Trophoblast cell (in vitro differentiated cells and primary cell): Measurements from ENCODE around the gene LIPE.

Source experiments
- DNase-seq, 2 donors: peaks; one replicate each; pipeline ENCODE4 v3.0.0-alpha.2; 2016
- H2AFZ ChIP-seq: 2 replicates; pipeline ENCODE4 v1.6.1; 2013; ENCODE audit warnings: low read length, moderate library complexity, mild to moderate bottlenecking; ENCODE audit not compliant: insufficient read depth, poor library complexity
- H2AK5ac ChIP-seq: 2 replicates; pipeline ENCODE4 v1.6.1; 2013; ENCODE audit warnings: mild to moderate bottlenecking, low read length
- H2BK120ac ChIP-seq: 2 replicates; pipeline ENCODE4 v1.6.1; 2013; ENCODE audit warnings: low read length, mild to moderate bottlenecking, moderate library complexity; ENCODE audit not compliant: insufficient read depth, poor library complexity
- H2BK12ac ChIP-seq: 2 replicates; pipeline ENCODE4 v1.6.1; 2013; ENCODE audit warnings: mild to moderate bottlenecking, low read length, moderate library complexity
- H2BK5ac ChIP-seq: 2 replicates; pipeline ENCODE4 v1.6.1; 2013; ENCODE audit warnings: low read length, low read depth, moderate library complexity, mild to moderate bottlenecking; ENCODE audit not compliant: poor library complexity
- H3K14ac ChIP-seq: 2 replicates; pipeline ENCODE4 v1.6.1; 2013; ENCODE audit warnings: mild to moderate bottlenecking, low read length
- H3K18ac ChIP-seq: 2 replicates; pipeline ENCODE4 v1.6.1; 2013; ENCODE audit warnings: mild to moderate bottlenecking, low read length
- H3K23ac ChIP-seq: 2 replicates; pipeline ENCODE4 v1.6.1; 2013; ENCODE audit warnings: low read length
- H3K27ac ChIP-seq: 2 replicates; pipeline ENCODE4 v1.5.1; 2013; ENCODE audit warnings: low read depth, mild to moderate bottlenecking, inconsistent platforms, low read length, moderate library complexity
- H3K27me3 ChIP-seq: 2 replicates; pipeline ENCODE4 v1.6.1; 2013; ENCODE audit warnings: inconsistent platforms, mild to moderate bottlenecking, low read length, moderate library complexity; ENCODE audit not compliant: insufficient read depth
- H3K36me3 ChIP-seq, 2 experiments: 1 replicate in 1 of 2; 2 replicates in 1 of 2; pipeline ENCODE4 v1.6.1; 2013; ENCODE audit warnings: low read length in 2 of 2, mild to moderate bottlenecking in 2 of 2, moderate library complexity in 1 of 2; ENCODE audit not compliant: insufficient read depth in 2 of 2, control insufficient read depth in 1 of 2
- H3K4ac ChIP-seq: 2 replicates; pipeline ENCODE4 v1.6.1; 2013; ENCODE audit warnings: low read depth, mild to moderate bottlenecking, low read length, moderate library complexity
- H3K4me1 ChIP-seq, 2 experiments: 1 replicate in 1 of 2; 2 replicates in 1 of 2; pipeline ENCODE4 v1.6.1; 2013; ENCODE audit warnings: low read length in 2 of 2, mild to moderate bottlenecking in 2 of 2, moderate library complexity in 1 of 2; ENCODE audit not compliant: insufficient read depth in 2 of 2, control insufficient read depth in 1 of 2
- H3K4me2 ChIP-seq: 2 replicates; pipeline ENCODE4 v1.6.1; 2013; ENCODE audit warnings: inconsistent platforms, mild to moderate bottlenecking, low read length, moderate library complexity
- H3K4me3 ChIP-seq: 2 replicates; pipeline ENCODE4 v1.5.1; 2013; ENCODE audit warnings: mild to moderate bottlenecking, low read depth, low read length, inconsistent platforms
- H3K79me1 ChIP-seq: one replicate; pipeline ENCODE4 v1.6.1; 2013; ENCODE audit warnings: low read length
- H3K79me2 ChIP-seq: 2 replicates; pipeline ENCODE4 v1.6.1; 2013; ENCODE audit warnings: low read length, mild to moderate bottlenecking; ENCODE audit not compliant: control insufficient read depth, insufficient read depth, poor library complexity
- H3K9ac ChIP-seq: 2 replicates; pipeline ENCODE4 v1.6.1; 2013; ENCODE audit warnings: mild to moderate bottlenecking, low read length
- H3K9me3 ChIP-seq: 2 replicates; pipeline ENCODE4 v1.6.1; 2013; ENCODE audit warnings: low read depth, mild to moderate bottlenecking, control low read depth, inconsistent platforms, low read length; ENCODE audit not compliant: insufficient read depth
- H4K12ac ChIP-seq: 2 replicates; pipeline ENCODE4 v1.6.1; 2013; ENCODE audit warnings: low read depth, mild to moderate bottlenecking, low read length, moderate library complexity
- H4K8ac ChIP-seq: 2 replicates; pipeline ENCODE4 v1.6.1; 2013; ENCODE audit warnings: low read depth, mild to moderate bottlenecking, low read length, moderate library complexity
- H4K91ac ChIP-seq: one replicate; pipeline ENCODE4 v1.6.1; 2013; ENCODE audit warnings: low read depth, mild to moderate bottlenecking, low read length, moderate library complexity
- WGBS: extraction: QIAGEN DNeasy Blood & Tissue Kit; methylation state at CpG from one replicate; pipeline ENCODE4 v1.1.7; 2013; ENCODE audit warnings: missing lambda C conversion rate; ENCODE audit not compliant: insufficient read length, insufficient coverage; ENCODE audit errors: extremely low coverage; 5-methylcytosine and 5-hydroxymethylcytosine counted together

Gene LIPE

GRCh38 chr19:42396381-42397262 lies 30.6 kb downstream of the LIPE start:
- Histone ChIP-seq H2AFZ (peak overlapping the region; percentile 71), H3K14ac (peak overlapping the region; percentile 81), H3K4me3 (peak overlapping the region; percentile 71), H3K27me3 (no peaks in the 10 kb centered on the region), H3K27ac (peak overlapping the region; percentile 39), H3K9ac (peak overlapping the region; percentile 30), H3K4me1 (peaks cover 13 to 14% of the 10 kb centered on the region in 2 experiments), H2AK5ac (peak overlapping the region; percentile 45), H3K36me3 (no peaks in the 10 kb centered on the region), H3K79me2 (peaks cover 2% of the 10 kb centered on the region), H2BK5ac (peak overlapping the region; percentile 81), H4K91ac (peak overlapping the region; percentile 90), H3K18ac (peak overlapping the region; percentile 50), H2BK12ac (peak overlapping the region; percentile 23), H4K8ac (peak overlapping the region; percentile 95), H3K79me1 (peaks cover 9% of the 10 kb centered on the region), H3K23ac (no peak overlapping the region), H2BK120ac (peak overlapping the region; percentile 73), H3K9me3 (peaks cover 1% of the 10 kb centered on the region), H3K4ac (peak overlapping the region; percentile 3), H4K12ac (peak overlapping the region; percentile 64), H3K4me2 (peak overlapping the region; percentile 75)
- no CpG with 5 or more reads among the region's 42 CpGs for WGBS
- peak; percentile 100 for DNase-seq

DNA sequence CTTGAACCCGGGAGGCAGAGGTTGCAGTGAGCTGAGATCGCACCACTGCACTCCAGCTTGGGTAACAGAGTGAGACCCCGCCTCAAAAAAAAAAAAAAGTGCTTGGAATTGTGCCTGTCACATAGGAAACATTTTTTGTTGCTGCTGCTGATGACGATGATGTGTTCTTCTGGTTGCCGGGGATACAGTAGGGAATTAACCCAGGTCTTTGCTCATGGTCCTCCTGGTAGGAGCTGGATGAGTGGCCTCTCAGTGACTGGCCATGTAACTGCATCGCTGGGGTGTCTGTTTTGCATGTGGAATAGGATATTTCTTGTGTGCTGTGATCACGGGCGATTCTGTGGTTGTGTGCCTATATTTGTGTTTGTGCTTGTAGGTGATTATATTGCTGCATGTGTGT lies 32.4 kb downstream of the LIPE start:
- Histone ChIP-seq H3K4ac (no peak overlapping the region), H3K23ac (no peak overlapping the region), H3K27me3 (peaks cover 2% of the 10 kb centered on the region), H4K12ac (no peak overlapping the region), H3K36me3 (no peaks in the 10 kb centered on the region), H3K79me2 (peaks cover 2% of the 10 kb centered on the region), H3K4me1 (peaks cover 10 to 12% of the 10 kb centered on the region in 2 experiments), H3K9ac (no peak overlapping the region), H3K14ac (no peak overlapping the region), H3K18ac (no peak overlapping the region), H2AFZ (no peak overlapping the region), H4K8ac (no peak overlapping the region), H2AK5ac (no peak overlapping the region), H3K4me3 (no peak overlapping the region), H4K91ac (no peak overlapping the region), H3K9me3 (peaks cover 3% of the 10 kb centered on the region), H2BK12ac (no peak overlapping the region), H3K79me1 (peaks cover 9% of the 10 kb centered on the region), H2BK120ac (no peak overlapping the region), H3K27ac (no peak overlapping the region), H3K4me2 (no peak overlapping the region), H2BK5ac (no peak overlapping the region)
- DNase-seq, result peak; percentile 75 to 85
- no CpG with 5 or more reads among the region's 8 CpGs for WGBS

DNA sequence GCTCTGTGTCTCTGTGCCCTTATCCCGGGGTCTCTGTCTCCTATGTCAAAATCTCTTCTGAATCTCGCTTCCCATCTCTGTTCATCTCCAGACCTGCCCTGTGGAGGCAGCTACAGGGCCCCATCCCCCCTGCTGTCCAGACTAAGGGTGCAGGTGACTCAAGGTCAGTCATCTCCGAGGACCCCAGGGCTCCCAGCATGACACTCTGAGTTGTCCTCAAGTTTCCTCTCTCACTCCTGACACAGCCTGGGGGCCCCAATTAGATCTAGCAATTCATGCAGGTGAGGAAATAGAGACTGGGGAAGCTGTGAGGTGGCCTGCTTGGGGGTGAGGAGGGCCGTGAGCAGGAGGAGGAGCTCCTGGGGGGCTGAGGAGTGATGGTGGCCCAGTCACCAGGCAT lies 35.0 kb downstream of the LIPE start:
- H3K27ac ChIP-seq, result no peak overlapping the region
- H3K36me3 ChIP-seq, result no peaks in the 10 kb centered on the region
- H3K4me1 ChIP-seq, result peaks cover 4 to 5% of the 10 kb centered on the region in 2 experiments
- H3K4me2 ChIP-seq, result no peak overlapping the region
- no peak for DNase-seq
- H2BK120ac ChIP-seq, result no peak overlapping the region
- no peak overlapping the region for H3K4me3 ChIP-seq
- H4K8ac ChIP-seq, result no peak overlapping the region
- peaks cover 7% of the 10 kb centered on the region for H3K79me1 ChIP-seq
- no peak overlapping the region for H3K4ac ChIP-seq
- H3K9me3 ChIP-seq, result peaks cover 2% of the 10 kb centered on the region
- no peak overlapping the region for H4K12ac ChIP-seq
- no peak overlapping the region for H4K91ac ChIP-seq
- no peak overlapping the region for H2AK5ac ChIP-seq
- peaks cover 2% of the 10 kb centered on the region for H3K27me3 ChIP-seq
- no peak overlapping the region for H3K23ac ChIP-seq
- no peak overlapping the region for H3K14ac ChIP-seq
- H3K79me2 ChIP-seq, result peaks cover 3% of the 10 kb centered on the region
- H3K9ac ChIP-seq, result no peak overlapping the region
- H3K18ac ChIP-seq, result no peak overlapping the region
- H2BK12ac ChIP-seq, result no peak overlapping the region
- no peak overlapping the region for H2AFZ ChIP-seq
- no CpG with 5 or more reads among the region's 4 CpGs for WGBS
- no peak overlapping the region for H2BK5ac ChIP-seq

GRCh38 chr19:42389899-42390298 lies 37.3 kb downstream of the LIPE start, which contains the start of gene CNFN:
CNFN (minus strand) TSS chr19:42390297; CDS start chr19:42389037, 1,260 bp downstream.
- WGBS, result no CpG with 5 or more reads among the region's 12 CpGs
- no peak within 1 kb of the TSS for H2BK120ac ChIP-seq
- DNase-seq, result no peak

More at GRCh38 chr19:42389899-42390298, 37.3 kb downstream of the LIPE start, which contains the start of gene CNFN:
- peaks cover 2% of the 10 kb centered on the region for H3K79me1 ChIP-seq
- H4K8ac ChIP-seq, result no peak within 1 kb of the TSS
- H2BK5ac ChIP-seq, result no peak within 1 kb of the TSS
- no peak within 1 kb of the TSS for H2AK5ac ChIP-seq
- no peak within 1 kb of the TSS for H4K12ac ChIP-seq
- no peak within 1 kb of the TSS for H3K18ac ChIP-seq
- H3K27ac ChIP-seq, result no peak within 1 kb of the TSS
- H3K4me2 ChIP-seq, result no peak within 1 kb of the TSS
- no peaks in the 10 kb centered on the region for H3K36me3 ChIP-seq
- H3K9ac ChIP-seq, result no peak within 1 kb of the TSS
- H3K27me3 ChIP-seq, result peaks cover 2% of the 10 kb centered on the region
- H3K4me3 ChIP-seq, result no peak within 1 kb of the TSS
- no peak within 1 kb of the TSS for H2BK12ac ChIP-seq
- H3K79me2 ChIP-seq, result peaks cover 2% of the 10 kb centered on the region
- H3K9me3 ChIP-seq, result peaks cover 2% of the 10 kb centered on the region
- no peak within 1 kb of the TSS for H2AFZ ChIP-seq
- no peak within 1 kb of the TSS for H3K4ac ChIP-seq
- H3K14ac ChIP-seq, result no peak within 1 kb of the TSS
- no peak within 1 kb of the TSS for H3K23ac ChIP-seq
- H3K4me1 ChIP-seq, result peaks cover 0 to 5% of the 10 kb centered on the region in 2 experiments
- no peak within 1 kb of the TSS for H4K91ac ChIP-seq
